Osteocyte (in vitro differentiated cells): ENCODE measurements around the gene ENPP1. TPM values are rescaled to one million over a fixed set of nuclear protein-coding genes. Genes with fewer than 3 reads are reported as not detected.

ENCODE experiments used
- DNase-seq: peaks from one replicate; pipeline ENCODE4 v3.0.0; 2021; ENCODE audit warnings: mixed read lengths; ENCODE audit not compliant: unreplicated experiment; ENCODE audit errors: extremely low spot score
- H3K27ac Mint-ChIP-seq: one replicate; pipeline ENCODE4 v1.8.0; 2021; ENCODE audit warnings: mild to moderate bottlenecking, mixed read lengths; ENCODE audit not compliant: unreplicated experiment
- H3K27me3 Mint-ChIP-seq: one replicate; pipeline ENCODE4 v1.8.0; 2021; ENCODE audit warnings: mixed read lengths; ENCODE audit not compliant: unreplicated experiment
- H3K36me3 Mint-ChIP-seq: one replicate; pipeline ENCODE4 v1.8.0; 2021; ENCODE audit warnings: mixed read lengths; ENCODE audit not compliant: unreplicated experiment
- H3K4me1 Mint-ChIP-seq: one replicate; pipeline ENCODE4 v1.8.0; 2021; ENCODE audit warnings: mixed read lengths; ENCODE audit not compliant: unreplicated experiment
- H3K4me3 Mint-ChIP-seq: one replicate; pipeline ENCODE4 v1.8.0; 2021; ENCODE audit warnings: mild to moderate bottlenecking, moderate library complexity, mixed read lengths; ENCODE audit not compliant: unreplicated experiment
- H3K9me3 Mint-ChIP-seq: one replicate; pipeline ENCODE4 v1.8.0; 2021; ENCODE audit warnings: mixed read lengths; ENCODE audit not compliant: unreplicated experiment
- CTCF ChIP-seq: fragments of 200-600 bp; sonication (generic); IDR thresholded peaks from 2 replicates; pipeline ENCODE4 v1.5.0; 2021; ENCODE audit warnings: antibody characterized with exemption, mild to moderate bottlenecking, moderate library complexity
- total RNA-seq: library from RNA; stranded (reverse); gene quantifications from 2 replicates; pipeline ENCODE4 v1.2.1, GENCODE V29; 2021

Gene ENPP1
- total RNA-seq, 1 donor from 2014 or later, result 22.4 TPM

GRCh38 chr6:131816869-131817268 lies 9.0 kb downstream of the ENPP1 start:
- peaks cover 18% of the 10 kb centered on the region for H3K4me1 Mint-ChIP-seq
- no peak for DNase-seq
- H3K36me3 Mint-ChIP-seq, result peaks cover 2% of the 10 kb centered on the region
- no peak for TF ChIP-seq CTCF
- H3K27ac Mint-ChIP-seq, result no peak overlapping the region
- H3K4me3 Mint-ChIP-seq, result no peak overlapping the region
- no peaks in the 10 kb centered on the region for H3K27me3 Mint-ChIP-seq
- no peaks in the 10 kb centered on the region for H3K9me3 Mint-ChIP-seq

- no peak for TF ChIP-seq CTCF
- no peak for DNase-seq
- H3K27me3 Mint-ChIP-seq, result no peaks in the 10 kb centered on the region
- no peak overlapping the region for H3K4me3 Mint-ChIP-seq
- H3K36me3 Mint-ChIP-seq, result no peaks in the 10 kb centered on the region
- H3K9me3 Mint-ChIP-seq, result no peaks in the 10 kb centered on the region
- H3K4me1 Mint-ChIP-seq, result peaks cover 41% of the 10 kb centered on the region
- H3K27ac Mint-ChIP-seq, result peak overlapping the region; percentile 13
These were observed 11.8 kb downstream of the ENPP1 start for GRCh38 chr6:131819572-131820124.

- Mint-ChIP-seq H3K27me3 (no peaks in the 10 kb centered on the region), H3K4me3 (no peak overlapping the region), H3K9me3 (no peaks in the 10 kb centered on the region), H3K4me1 (peaks cover 41% of the 10 kb centered on the region), H3K36me3 (no peaks in the 10 kb centered on the region), H3K27ac (no peak overlapping the region)
- TF ChIP-seq CTCF, result no peak
- no peak for DNase-seq
These were observed 13.4 kb downstream of the ENPP1 start for GRCh38 chr6:131821010-131821807.

DNA sequence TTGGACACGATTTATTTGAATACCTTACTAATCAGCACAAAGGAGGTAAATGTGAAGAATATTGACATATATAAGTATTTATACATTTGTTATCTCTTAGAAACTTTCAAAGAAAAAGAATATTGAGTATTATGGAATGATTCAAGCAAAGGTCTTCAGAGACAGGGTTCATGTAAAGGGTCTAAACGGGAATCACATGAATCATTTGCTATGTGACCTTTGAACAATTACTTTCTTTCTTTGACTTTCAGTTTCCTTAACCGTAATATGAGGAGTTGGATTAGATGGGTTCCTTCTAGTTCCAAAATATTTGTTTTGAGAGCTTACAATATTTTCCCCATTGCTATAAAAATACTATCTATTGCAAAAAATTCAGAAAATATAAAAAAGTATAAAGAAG lies 14.3 kb downstream of the ENPP1 start:
- TF ChIP-seq CTCF, result no peak
- Mint-ChIP-seq H3K4me3 (no peak overlapping the region), H3K9me3 (no peaks in the 10 kb centered on the region), H3K27ac (peak overlapping the region; percentile 78), H3K36me3 (no peaks in the 10 kb centered on the region), H3K27me3 (no peaks in the 10 kb centered on the region), H3K4me1 (peaks cover 47% of the 10 kb centered on the region)
- no peak for DNase-seq

DNA sequence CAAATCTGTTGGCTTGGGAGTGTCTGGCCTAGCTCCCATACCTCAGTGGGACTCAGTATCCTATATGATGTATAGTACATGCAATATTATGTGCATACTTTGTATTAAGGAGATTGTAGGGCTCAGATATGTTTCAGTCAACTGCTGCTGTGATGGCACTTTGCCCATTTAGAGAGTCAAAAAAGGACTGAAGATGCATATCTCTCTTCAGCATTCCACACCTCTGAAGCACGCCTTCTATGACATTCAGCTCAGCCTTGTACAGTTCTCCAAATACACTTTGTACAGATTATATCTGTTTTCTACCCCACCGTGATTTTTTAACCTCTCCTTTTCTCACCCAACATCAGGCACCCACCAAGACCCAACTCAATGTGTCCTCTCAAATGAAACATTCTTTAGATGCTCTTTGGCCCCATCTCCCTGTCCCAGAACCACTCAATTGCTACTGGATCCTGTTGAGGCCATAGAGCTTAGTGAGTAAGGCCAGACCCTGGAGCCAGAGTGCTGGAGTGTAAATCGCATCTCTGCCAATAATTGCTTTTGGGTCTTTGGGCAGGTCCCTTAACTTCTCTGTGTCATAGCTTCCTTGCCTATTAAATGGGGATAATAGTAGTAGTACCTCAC lies 15.6 kb downstream of the ENPP1 start:
- TF ChIP-seq CTCF, result no peak
- Mint-ChIP-seq H3K27ac (peak overlapping the region; percentile 49), H3K4me3 (no peak overlapping the region), H3K36me3 (no peaks in the 10 kb centered on the region), H3K4me1 (peaks cover 58% of the 10 kb centered on the region), H3K9me3 (no peaks in the 10 kb centered on the region), H3K27me3 (no peaks in the 10 kb centered on the region)
- no peak for DNase-seq
